Amniotic stem cell (primary cell): ENCODE data around the gene SLC2A10.

Experiments used
- DNase-seq: peaks from one replicate; lab custom pipeline; 2025; lab: John Stamatoyannopoulos, UW

Gene SLC2A10

DNA sequence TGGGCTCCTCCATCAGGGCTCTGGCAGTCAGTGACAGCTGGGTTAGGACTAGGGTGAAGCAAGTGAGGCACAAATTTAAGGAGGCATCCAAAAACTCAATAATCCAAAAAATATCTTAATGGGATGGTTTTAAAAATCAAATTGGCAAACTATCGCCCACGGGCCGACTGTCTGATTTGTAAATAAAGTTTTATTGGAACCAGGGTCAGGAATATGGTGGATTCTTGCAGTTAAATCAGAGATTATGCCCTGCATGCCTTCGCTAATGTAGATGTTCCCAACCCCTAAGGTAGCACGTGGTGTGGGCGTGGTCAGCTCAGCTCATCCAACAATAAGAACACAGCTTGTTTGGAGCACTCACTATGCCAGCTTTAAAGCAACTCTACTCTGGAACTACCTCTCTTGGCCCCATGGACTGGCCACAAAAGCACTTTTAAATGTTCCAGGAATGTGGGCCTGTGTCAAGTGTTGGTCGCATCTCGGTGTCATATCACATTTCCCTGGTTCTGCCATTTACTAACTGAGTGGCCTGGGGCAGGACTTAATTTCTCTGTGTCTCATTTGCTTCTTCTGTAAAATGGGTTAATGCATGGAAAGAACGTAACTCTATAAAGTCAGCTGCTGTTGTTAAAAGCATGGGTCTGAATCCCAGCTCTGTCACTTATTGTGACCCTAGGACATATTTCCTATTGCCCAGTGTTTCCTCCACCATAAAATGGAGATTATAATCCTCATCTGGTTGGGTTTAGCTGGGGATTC, 27.2 kb upstream of the SLC2A10 start:
- no peak for DNase-seq

GRCh38 chr20:46683011-46683667, 26.3 kb upstream of the SLC2A10 start:
- no peak for DNase-seq

GRCh38 chr20:46683668-46683938, 25.8 kb upstream of the SLC2A10 start:
- no peak for DNase-seq

- no peak for DNase-seq
Measured at GRCh38 chr20:46683939-46684750, 25.3 kb upstream of the SLC2A10 start.

- DNase-seq = no peak
Measured at GRCh38 chr20:46688151-46689081, 21.0 kb upstream of the SLC2A10 start.

DNA sequence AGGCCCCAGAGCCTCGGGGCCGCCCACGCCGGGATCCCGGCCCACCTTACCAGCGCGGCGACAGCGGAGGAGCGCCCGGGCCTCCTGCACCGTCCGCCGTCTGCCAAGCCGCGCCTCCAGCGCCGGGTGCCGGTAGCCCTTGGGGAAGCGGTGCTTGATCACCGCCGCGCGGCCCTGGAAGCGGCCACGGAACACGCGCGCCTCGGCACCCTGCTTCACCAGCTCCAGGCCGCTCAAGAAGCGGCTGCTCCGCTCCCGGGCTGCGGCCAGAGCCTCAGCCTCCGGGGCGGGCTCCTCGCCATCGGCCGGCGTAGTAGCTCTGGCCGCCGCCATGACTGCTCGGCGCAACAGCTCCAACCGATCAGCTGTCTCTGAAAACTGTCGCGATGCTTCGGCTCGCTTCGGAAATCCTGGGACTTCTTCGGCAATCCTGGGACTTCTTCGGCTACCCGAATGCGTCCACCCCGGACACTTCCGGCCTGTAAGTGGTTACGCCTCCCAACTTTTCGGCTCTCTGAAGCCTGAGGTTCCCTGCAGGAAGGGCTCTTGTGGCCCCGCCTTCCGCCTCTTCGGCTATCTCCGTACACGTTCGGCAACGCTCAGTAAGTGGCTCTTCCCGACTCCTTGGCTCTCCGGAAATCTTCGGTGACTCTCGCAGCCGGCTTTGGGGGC, 20.2 kb upstream of the SLC2A10 start, which contains the start of gene TP53RK:
Gene TP53RK (minus strand): TSS at position 363 of the 672 bp plus-strand sequence. CDS start 30 bp downstream, at position 333.
- peak; percentile 100 for DNase-seq

DNA sequence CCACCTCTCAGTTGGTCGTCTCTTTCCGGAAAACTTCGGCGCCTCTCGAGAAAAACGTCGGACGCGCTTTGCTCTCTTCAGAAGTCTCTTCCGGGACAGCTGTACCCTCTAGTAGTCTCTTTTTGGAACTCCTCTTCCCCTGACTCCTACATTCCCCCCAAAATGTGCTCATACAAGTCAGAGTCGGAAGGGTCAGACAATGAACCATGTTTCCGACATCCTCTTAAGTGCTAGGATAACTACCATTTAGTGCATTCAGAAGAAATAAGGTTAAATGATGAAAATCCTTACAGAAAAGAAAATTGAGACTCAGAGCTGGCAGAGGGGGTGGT, 19.7 kb upstream of the SLC2A10 start:
- DNase-seq = no peak

DNA sequence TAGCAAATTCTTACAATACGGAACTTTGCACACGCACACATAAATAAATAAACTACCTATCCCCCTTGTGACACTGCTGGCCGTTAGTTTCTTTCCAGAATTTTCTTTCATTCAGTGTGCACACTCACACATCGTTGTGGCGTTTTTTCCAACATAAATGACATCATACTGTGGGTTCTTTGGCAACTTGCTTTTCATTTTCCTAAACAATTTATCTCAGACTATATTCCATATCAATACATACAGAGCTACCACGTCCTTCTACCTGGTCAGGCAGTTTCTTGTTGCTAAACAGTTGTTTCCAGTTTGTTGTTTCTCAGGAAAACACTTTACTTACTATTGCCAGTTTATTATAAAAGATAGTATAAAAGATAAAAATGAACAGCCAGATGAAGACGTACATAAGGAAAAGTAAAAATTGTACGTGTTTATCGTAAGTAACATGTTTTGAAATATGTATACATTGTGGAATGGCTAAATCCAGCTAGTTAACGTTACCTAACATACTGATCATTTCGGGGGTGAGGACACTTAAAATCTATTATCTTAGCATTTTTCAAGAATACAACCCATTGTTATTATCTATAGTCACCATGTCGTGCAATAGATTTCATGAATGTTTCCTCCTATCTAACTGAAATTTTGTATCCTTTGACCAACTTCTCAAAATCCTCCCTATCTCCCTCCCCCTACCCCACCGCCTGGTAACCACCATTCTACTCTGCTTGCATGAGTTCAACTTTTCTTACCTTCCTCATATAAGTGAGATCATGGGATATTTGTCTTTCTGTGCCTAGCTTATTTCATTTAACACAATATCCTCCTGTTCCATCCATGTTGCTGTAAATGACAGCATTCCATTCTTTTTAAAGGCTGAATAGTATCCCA, 19.0 kb upstream of the SLC2A10 start:
- DNase-seq = no peak

GRCh38 chr20:46691196-46691595, 18.3 kb upstream of the SLC2A10 start:
- no peak for DNase-seq

DNA sequence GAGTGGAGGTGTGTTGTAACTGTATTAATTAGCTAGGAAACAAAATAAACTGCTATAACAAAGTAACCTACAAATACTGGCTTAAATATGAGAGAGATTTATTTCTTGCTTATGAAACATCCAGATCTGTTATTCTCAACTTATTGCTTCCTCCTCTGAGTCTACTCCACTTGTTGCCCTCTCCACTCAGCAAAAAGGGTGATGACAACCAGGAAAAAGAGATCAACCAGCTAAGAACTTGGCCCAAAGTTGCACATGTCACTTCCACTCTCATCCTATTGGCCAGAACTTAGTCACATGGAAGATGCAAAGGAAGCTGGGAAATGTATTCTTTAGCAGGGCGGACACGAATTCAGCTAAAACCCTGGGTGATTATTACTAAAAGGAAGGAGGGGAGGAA, 15.0 kb upstream of the SLC2A10 start:
- no peak for DNase-seq

DNA sequence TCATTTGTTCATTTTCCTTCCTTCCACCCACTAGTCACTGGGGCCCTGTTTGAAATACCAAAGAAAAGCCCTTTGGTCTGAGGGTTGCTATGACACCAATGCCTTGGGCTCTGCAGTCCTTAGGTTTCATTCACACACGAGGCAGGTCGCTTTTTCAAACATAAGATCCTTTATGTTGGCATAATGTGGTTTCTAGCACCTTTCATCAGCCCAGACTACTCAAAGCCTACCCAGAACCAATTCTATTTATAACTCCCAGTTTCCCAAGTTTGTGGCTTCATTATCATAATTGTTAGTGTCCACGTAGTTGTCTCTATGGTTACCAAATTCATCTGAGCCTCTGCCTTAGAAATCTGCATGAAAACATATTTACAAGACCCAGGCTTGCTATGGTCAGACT, 13.6 kb upstream of the SLC2A10 start:
- DNase-seq = no peak

DNA sequence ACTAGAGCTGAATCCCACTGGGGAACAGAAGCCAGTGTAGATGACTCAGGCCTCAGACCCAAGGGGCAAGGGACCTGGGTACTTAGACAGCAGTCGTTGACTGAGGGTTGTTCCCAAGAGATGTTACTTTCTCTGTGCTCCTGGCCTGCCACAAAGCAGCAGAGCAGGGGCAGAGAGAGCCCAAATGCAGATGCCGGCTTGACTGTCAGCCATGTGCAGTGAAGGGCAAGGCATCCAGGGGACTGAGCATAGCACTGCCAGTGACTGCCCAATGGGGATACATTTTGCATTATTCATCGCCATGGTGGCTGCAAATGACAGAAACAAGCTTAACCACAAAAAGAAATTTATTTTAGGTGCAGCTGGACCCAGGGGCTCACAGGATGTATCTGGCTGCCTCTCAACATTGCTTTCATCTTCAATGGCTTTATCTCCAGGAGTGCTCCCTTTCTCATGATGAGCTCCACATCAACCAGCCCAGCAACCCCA, 12.6 kb upstream of the SLC2A10 start:
- no peak for DNase-seq

DNA sequence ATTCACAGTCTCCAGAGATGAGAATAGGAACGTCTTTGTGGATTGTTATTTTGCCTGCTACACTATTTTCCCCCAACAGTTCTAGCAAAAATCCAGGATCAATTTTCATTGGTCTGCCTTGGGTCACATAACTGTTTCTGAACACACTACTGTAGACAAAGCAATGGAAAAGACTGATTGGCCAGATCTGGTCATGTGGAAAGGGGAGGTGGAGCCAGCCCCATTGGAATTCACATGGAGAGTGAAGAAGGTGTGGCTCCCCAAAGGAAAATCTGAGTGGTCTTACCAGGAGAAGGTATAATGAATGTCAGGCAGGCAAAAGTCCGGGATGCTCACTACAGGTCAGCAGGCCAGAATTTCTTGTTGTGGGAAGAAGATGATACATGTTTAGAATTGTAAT, 10.7 kb upstream of the SLC2A10 start:
- no peak for DNase-seq

GRCh38 chr20:46699651-46700359, 9.6 kb upstream of the SLC2A10 start:
- DNase-seq = no peak

- no peak for DNase-seq
Measured at GRCh38 chr20:46700481-46700880, 9.0 kb upstream of the SLC2A10 start.

GRCh38 chr20:46701057-46701456, 8.4 kb upstream of the SLC2A10 start:
- no peak for DNase-seq

DNA sequence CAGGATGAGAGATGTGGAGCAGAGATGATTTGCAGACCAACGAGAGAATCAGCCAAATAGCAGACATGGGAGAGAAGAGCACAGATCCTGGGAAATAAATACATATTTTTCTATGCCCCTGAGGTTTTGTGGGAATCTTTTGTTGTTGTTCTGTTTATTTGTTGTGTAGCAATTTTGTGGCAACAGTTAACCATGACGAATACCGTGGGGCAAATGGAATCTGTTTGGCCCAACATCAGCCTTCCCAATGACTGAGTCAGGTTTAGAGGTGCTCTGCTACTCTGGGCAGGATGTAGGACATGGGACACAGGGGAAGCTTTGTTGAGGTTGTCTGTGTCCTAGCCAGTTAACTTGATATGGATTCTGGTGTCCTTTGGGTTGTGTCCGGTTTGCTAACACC, 7.9 kb upstream of the SLC2A10 start:
- DNase-seq = no peak

DNA sequence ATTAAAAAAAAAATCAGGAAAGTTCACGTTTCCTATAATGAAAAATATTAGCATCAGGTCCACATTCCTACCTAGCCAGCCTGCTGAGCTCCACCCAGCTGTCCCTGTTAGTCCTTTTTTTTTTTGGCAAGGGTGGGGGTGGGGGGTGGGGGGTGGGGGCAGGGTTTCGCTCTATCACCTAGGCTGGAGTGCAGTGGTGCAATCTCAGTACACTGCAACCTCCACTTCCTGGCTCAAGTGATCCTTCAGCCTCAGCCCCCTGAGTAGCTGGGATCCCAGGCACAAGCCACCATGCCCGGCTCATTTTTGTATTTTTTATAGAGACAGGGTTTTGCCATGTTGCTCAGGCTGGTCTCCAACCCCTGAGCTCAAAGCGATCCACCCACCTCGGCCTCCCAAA, 7.5 kb upstream of the SLC2A10 start:
- no peak for DNase-seq

DNA sequence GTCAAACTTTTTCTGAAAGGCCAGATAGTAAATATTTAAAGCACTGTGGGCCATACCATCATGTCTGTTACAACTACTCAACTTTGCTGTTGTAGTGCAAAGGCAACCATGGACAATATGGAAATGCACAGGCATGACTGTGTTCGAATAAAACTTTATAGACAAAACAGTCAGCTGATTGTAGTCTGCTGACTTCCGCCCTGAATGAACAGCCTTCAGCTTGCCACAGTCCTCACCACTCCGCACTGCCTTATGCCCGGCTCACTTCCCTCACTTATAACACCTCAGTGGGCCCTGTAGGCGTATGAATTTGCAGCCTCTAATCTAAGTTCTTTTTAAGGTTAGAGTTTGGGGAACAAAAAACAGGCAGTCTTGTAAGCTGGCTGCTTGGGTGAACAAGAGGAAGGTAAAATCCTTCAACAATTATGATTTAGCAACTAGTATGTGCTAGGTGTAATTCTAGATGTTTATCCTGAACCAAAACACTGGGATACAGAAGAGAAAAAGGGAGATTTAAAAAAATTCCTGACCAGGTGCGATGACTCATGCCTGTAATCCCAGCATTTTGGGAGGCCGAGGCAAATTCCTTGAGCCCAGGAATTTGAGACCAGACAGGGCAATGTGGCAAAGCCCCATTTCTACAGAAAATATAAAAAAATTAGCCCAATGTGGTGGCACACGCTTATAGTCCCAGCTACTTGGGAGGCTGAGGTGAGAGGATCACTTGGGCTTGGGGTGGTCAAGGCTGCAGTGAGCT, 6.8 kb upstream of the SLC2A10 start:
- DNase-seq = no peak
